T-helper 1 cell treated with Interleukin-12 subunit alpha and Interleukin-12 subunit beta and Interleukin-4 antibody, amounts not matched to agents 30 ng/mL and 1 ng/mL, for 36 hours (primary cell): ENCODE data around the gene AK9. TPM values are rescaled to one million over a fixed set of nuclear protein-coding genes. Genes with fewer than 3 reads are reported as not detected.

Source experiments
- intact Hi-C: fragments of 100-400 bp; cut with micrococcal nuclease; formaldehyde crosslinking; loops from one replicate; pipeline ENCODE4 v1.15.1; 2024
- total RNA-seq: library from RNA; stranded (reverse); gene quantifications from 2 replicates; pipeline ENCODE4 v1.2.3, GENCODE V29; 2022

Gene AK9
- total RNA-seq, 1 donor from 2014 or later, result 4.0 TPM

DNA sequence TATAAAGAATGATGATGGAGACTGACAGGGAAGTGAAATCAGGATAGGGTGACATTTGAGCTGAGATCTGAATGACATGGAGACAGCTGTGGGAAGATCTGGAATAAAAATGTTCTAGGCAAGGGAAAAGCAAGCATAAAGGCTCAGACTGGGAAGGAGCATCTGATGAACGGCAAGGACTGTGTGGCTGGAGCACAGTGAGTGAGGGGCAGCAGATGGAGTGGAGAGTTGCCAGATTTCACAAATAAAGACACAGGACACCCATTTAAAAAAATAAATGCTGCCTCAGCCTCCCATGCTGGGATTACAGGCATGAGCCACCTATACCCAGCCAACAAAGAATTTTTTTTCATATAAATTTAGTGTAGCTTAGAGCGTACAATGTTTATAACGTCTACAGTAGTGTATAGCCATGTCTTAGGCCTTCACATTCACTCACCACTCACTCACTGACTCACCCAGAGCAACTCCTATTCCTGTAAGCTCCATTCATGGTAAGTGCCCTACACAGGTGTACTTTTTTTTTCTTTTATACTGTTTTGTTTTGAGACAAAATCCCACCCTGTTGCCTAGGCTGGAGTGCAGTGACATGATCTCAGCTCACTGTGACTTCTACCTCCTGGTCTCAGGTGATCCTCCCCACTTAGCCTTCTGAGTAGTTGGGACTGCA, 205.6 kb downstream of the AK9 start:
- intact Hi-C loops, result no loop called here

GRCh38 chr6:109484122-109484521, 206.9 kb downstream of the AK9 start:
- intact Hi-C loops, result loop anchor here (5.0 kb wide), 2 partner anchors 33 to 607 kb away; no protein-coding TSS in a partner anchor

DNA sequence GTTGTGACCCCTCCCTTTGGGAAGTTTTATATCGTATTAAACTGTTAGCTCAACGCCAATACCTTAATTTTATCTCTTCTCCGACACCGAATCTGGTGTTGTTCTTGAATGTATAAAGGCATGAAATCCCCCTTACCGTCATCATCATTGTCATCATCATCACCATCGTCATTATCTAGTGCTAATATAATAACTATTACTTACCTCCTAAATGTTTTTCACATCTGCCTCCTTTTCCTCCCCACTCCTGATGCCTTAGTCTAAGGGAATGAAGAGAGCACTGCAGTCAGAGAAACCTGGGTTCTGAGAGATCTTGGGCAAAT, 207.3 kb downstream of the AK9 start:
- intact Hi-C loops, result loop anchor here (1.0 to 5.0 kb wide), 12 partner anchors 8 to 1332 kb away; partner anchors contain the start of genes AK9, CDC40, CDK19 and CEP57L1

- intact Hi-C loops, result loop anchor here (1.0 to 5.0 kb wide), 12 partner anchors 8 to 1332 kb away; partner anchors contain the start of genes AK9, CDC40, CDK19 and CEP57L1
Observed at GRCh38 chr6:109482905-109483734, 207.9 kb downstream of the AK9 start, which contains the start of gene ZBTB24. Gene ZBTB24, minus strand, starts transcription at chr6:109483219. Its CDS starts 1,193 bp downstream, at chr6:109482026.

DNA sequence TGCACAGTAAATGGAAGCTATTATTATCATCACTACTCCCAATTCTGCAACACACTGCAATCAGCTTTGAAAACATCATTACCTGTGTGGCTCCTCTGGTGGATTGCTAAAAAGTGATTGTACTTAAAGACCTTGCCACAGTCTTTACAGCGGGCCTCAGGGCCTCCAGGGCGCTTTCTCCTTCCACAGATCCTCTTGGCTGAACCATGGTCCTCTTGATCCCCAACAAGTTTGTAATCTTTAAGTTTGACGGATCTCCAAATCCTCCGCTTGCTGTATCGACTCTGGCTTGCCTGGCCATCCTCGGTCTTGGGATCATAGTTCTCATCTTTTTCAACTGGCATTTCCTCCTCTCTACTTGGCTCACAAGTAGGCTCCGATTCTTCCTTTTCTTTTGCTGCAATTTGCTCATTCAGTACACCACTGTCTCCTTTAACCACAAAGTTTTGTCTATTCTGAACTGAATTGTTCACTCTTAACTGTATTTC, 210.0 kb downstream of the AK9 start:
- intact Hi-C loops, result loop anchor here (5.0 kb wide), 2 partner anchors 36 to 604 kb away; no protein-coding TSS in a partner anchor

DNA sequence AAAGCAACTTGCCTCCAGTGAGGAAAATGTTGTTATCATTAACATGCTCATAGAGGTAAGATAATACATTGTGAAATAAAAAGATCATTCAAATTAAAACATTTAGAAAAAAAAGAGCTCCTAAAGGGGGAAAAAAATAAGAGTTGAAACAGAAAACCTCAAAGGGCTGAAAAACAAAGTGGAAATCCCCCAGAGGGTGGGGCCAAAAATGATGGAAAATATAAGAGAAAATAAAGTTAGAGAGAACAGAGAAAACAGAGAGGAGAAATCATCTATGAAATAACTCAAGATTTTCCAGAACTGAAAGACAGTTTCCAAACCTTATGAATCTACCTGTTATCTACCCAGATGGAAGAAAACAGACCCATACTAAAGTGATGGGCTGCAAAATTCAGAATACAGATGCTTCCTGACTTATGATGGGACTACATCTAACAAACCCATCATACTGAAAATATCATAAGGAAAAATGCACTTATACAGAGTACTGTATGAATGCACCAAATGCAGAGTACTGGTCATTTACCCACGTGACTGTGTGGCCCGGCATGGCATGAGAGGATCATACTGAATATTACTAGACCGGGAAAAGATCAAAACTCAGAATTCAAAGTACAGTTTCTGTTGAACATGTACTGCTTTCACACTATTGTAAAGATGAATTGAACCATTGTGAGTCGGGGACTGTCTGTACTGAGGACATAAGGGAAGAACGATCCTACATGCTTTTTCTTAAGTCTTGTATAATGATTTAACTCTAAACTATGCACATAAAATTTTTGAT, 212.0 kb downstream of the AK9 start:
- intact Hi-C loops, result loop anchor here (1.0 kb wide), 2 partner anchors 24 to 96 kb away; partner anchors contain the start of gene MICAL1

- intact Hi-C loops, result no loop called here
Observed at GRCh38 chr6:109478222-109478805, 212.7 kb downstream of the AK9 start.

DNA sequence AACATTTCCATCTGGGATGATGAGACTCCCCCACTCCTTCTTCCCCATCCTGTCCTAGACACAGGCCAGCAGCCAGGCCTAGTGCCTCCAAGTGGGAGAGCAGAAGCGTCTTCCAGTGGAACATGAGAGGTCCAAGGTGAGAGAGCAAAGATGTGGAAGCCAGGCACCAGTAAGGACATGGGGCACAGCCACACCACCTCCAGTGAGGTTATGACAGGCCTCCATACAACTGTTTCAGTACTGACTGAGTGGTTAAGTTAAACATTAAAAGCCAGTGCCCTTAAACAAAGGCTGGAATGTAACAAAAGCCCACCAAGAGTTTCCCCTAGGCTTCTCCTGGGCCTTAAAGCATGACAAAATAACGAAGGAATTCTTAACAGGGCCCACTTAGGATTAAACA, 213.3 kb downstream of the AK9 start:
- intact Hi-C loops, result no loop called here

- intact Hi-C loops, result no loop called here
Observed at GRCh38 chr6:109477184-109477583, 213.8 kb downstream of the AK9 start.

- intact Hi-C loops, result no loop called here
Observed at GRCh38 chr6:109475625-109476024, 215.4 kb downstream of the AK9 start.

DNA sequence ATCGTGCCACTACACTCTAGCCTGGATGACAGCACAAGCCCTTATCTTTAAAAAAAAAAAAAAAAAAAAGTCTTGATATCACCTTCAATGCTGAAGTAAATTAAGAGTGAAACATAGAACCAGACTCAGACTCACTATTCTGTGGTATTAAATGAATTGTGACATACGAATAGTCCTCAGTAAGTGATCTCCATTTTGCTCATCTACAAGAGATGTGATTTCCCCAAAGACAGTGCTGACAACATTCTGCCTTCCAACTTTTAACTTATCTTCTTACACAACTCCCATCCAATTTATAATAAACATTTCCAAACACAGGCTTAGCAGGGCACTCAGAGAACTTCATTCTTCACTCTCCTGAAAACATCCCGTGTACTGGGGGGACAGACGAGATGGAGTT, 216.0 kb downstream of the AK9 start:
- intact Hi-C loops, result no loop called here

DNA sequence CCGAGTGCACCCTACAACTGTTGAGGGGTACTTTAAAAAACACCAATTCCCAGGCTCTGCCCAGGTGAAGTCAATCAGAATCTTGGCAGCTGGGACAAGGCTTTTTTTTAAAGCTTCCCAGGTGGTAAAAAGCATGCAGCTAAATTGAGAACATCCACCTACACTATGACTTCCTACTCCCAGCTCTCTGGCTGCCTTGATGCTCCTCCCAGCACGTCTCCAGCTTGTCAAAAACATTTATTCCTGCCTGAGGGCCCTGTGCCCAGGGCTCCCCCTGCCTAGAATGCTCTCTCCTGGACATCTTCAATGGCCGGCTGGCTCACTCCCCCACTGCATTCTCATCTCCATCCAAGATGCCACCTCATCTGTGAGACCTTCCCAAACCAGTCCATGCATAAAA, 217.9 kb downstream of the AK9 start:
- intact Hi-C loops, result no loop called here

DNA sequence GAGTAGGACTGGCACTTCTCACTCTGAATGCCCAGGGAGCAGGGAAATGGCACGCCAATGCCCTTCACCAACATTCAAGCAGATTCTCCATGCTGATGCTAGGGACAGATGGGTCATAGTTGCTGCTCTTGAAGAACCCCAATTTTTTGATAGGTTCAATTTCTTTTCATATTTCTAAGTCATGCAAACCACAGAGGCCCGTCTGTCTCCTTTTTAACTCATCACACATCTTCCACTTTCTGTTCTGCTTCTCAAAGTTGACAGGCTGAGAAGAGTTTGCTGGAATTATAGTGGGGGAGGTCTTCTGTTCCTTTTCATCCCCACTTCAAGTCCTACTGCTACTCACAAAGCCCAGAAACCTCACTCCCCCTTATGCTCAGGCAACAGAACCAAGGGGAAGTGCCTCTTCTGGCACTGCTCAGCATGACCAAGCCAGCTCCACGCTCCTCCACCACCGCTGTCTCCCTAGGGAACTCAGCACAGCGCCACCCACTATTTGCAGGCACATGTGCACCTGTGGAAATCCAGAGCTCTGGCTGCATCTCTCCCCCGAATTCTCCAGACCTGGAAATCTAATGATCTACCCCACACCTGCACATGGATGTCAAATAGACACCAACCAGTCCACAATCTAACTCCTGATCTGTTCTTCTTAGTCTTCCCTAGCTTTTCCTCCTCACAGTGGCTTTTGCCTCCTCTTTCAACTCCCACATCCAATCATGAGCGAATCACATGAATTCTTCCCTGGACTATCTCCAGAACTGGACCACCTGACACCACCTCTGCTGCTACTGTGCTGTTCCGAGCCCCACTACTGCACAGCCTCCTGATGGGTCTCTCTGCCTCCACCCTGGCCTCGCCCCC, 218.6 kb downstream of the AK9 start:
- intact Hi-C loops, result no loop called here

- intact Hi-C loops, result no loop called here
Observed at GRCh38 chr6:109471105-109471810, 219.7 kb downstream of the AK9 start.

DNA sequence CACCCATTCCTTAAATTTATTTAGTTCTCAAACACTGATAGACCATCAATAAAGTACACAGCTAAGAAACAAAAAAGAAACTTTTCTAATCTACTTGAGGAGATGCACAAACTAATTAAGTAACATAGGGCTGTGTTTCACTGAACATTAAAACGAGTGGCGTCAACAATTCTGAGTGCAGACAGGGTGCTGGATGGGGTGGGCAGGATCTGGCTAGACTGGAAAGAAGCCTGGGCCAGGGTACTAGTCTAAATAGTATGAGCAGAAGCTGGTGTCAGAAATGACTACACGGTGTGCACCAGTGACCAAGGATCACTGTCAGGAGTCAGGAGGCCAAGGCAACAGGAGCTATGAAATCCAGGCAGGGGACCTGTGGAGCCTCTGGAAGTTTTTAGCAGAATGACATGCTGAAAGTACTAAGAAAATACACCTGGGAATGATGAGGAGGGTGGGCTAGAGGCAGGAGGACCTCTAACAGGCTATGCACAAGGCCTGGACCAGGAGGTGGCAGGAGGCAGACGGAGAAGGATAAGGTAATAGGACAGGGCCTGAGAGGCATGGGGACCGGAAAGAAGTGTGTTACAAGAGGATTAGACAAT, 221.3 kb downstream of the AK9 start:
- intact Hi-C loops, result no loop called here

- intact Hi-C loops, result no loop called here
Observed at GRCh38 chr6:109467696-109468095, 223.3 kb downstream of the AK9 start.

DNA sequence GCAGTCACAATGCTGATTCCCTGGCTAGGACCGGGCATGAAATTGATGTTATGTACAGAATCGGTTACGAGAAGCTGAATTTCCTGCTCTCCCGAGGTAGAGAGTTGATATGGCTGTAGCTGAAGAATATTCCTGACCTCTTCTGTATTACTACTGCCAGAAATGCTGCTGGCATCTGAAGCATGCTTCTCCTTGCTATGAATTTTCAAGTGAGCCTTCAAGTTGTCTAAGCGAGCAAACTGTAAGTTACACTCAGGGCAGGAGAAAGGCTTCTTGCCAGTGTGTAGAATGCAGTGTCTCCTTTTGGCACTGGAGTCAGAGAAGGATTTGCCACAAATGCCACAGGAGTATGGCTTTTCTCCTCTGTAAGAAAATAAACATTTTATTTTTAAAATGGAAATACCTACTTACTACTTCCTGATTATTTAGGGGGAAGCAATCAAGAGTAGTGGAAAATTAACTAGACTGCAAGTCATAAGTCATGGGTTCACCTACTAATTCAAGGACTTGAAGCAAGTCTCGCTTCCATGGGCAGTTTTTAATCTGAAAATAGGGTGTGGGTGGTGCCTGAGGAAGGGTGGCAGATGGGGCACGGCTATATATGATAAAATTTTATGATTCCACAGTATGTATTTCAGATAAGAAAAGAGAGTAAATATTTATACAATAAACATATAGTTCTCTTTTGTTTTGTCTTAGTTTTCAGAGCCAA, 224.6 kb downstream of the AK9 start:
- intact Hi-C loops, result no loop called here

- intact Hi-C loops, result no loop called here
Observed at GRCh38 chr6:109465772-109466171, 225.2 kb downstream of the AK9 start.
